Fibroblast of mammary gland (primary cell): ENCODE data around the gene LIPT1.
"Not testable (repeated sequence)": the region's sequence is repeated elsewhere in the genome, so short reads cannot be mapped to it uniquely, and the experiment has no call there.

ENCODE experiments used
- DNase-seq: peaks from one replicate; pipeline ENCODE4 v3.0.0-alpha.2; 2010; ENCODE audit warnings: low read depth
- H3K4me3 ChIP-seq: 2 replicates; pipeline ENCODE4 v1.5.1; 2011; ENCODE audit warnings: low read depth, mild to moderate bottlenecking, low read length, moderate library complexity; ENCODE audit not compliant: control insufficient read depth
- CTCF ChIP-seq: conservative IDR thresholded peaks from 2 replicates; pipeline ENCODE4 v1.5.1; 2011; ENCODE audit warnings: low read depth, low read length, inconsistent platforms; ENCODE audit not compliant: control insufficient read depth, insufficient read depth

The LIPT1 gene

GRCh38 chr2:99154643-99155536, at the start of gene LIPT1, which contains the start of gene TSGA10:
Gene LIPT1, plus strand, starts transcription at chr2:99154967. Its CDS starts 6,991 bp downstream, at chr2:99161958.
Gene TSGA10, minus strand, starts transcription at chr2:99154942. Its CDS starts 45,503 bp downstream, at chr2:99109439.
- peak within 1 kb of the TSS; percentile 91 for H3K4me3 ChIP-seq
- DNase-seq = peak; percentile 87
- TF ChIP-seq CTCF = peak; percentile 1

GRCh38 chr2:99106913-99107312, 47.9 kb upstream of the LIPT1 start:
- no peak overlapping the region for H3K4me3 ChIP-seq
- no peak for TF ChIP-seq CTCF
- peak; percentile 24 for DNase-seq

- DNase-seq = no peak
- no peak for TF ChIP-seq CTCF
- H3K4me3 ChIP-seq = no peak overlapping the region
These were observed 43.5 kb upstream of the LIPT1 start for GRCh38 chr2:99111236-99111635.

GRCh38 chr2:99111945-99112344, 42.8 kb upstream of the LIPT1 start:
- TF ChIP-seq CTCF = no peak
- H3K4me3 ChIP-seq = no peak overlapping the region
- DNase-seq = no peak

GRCh38 chr2:99112617-99113016, 42.1 kb upstream of the LIPT1 start:
- no peak overlapping the region for H3K4me3 ChIP-seq
- no peak for TF ChIP-seq CTCF
- DNase-seq = no peak

- no peak overlapping the region for H3K4me3 ChIP-seq
- no peak for DNase-seq
- no peak for TF ChIP-seq CTCF
These were observed 26.8 kb upstream of the LIPT1 start for GRCh38 chr2:99127981-99128380.

- not testable (repeated sequence) for H3K4me3 ChIP-seq, DNase-seq
These were observed 19.7 kb upstream of the LIPT1 start for GRCh38 chr2:99135044-99135556.
